Psoas muscle (tissue), 8 donors: Measurements from ENCODE around the gene SETX. TPM values are rescaled to one million over a fixed set of nuclear protein-coding genes. Genes with fewer than 3 reads are reported as not detected.
"Not testable (repeated sequence)": the region's sequence is repeated elsewhere in the genome, so short reads cannot be mapped to it uniquely, and the experiment has no call there.

Experiments used
- ATAC-seq, 4 donors: fragments of 200-7000 bp; cut with Tn5 transposase; one replicate each; pipeline ENCODE4 v1.9.1; 2020; ENCODE audit warnings: moderate library complexity in 3 of 4, mild to moderate bottlenecking in 2 of 4
- DNase-seq, 2 donors: peaks; one replicate each; pipeline ENCODE4 v3.0.0-alpha.2; 2020
- H3K27ac ChIP-seq: fragments of 200-600 bp; one replicate; pipeline ENCODE4 v1.8.0; 2022
- H3K27me3 ChIP-seq, 3 donors: fragments of 200-600 bp in 1 of 3; one replicate each; pipeline versions ENCODE4 v1.6.1 to v1.8.0; 2013 to 2022; ENCODE audit warnings: low read length in 2 of 3, mild to moderate bottlenecking in 2 of 3, moderate library complexity in 1 of 3; ENCODE audit not compliant: insufficient read depth in 3 of 3
- H3K36me3 ChIP-seq, 2 donors: fragments of 200-600 bp in 1 of 2; one replicate each; pipeline versions ENCODE4 v1.6.1 to v1.8.0; 2013 to 2022; ENCODE audit warnings: low read depth in 1 of 2, mild to moderate bottlenecking in 1 of 2, moderate library complexity in 1 of 2; ENCODE audit not compliant: insufficient read depth in 1 of 2
- H3K4me1 ChIP-seq: fragments of 200-600 bp; one replicate; pipeline ENCODE4 v1.8.0; 2022
- H3K4me3 ChIP-seq: fragments of 200-600 bp; one replicate; pipeline ENCODE4 v1.8.0; 2022; ENCODE audit warnings: mild to moderate bottlenecking
- H3K9me3 ChIP-seq: fragments of 200-600 bp; one replicate; pipeline ENCODE4 v1.8.0; 2022
- WGBS, 3 donors: extraction: QIAGEN DNeasy Blood & Tissue Kit; methylation state at CpG; one replicate each; pipeline versions ENCODE4 v1.1.6 to v1.1.7; 2013; 5-methylcytosine and 5-hydroxymethylcytosine counted together
- intact Hi-C, 2 donors: fragments of 100-400 bp; cut with DNase I; formaldehyde crosslinking; loops; one replicate each; pipeline versions ENCODE4 v1.11.0 to v1.14.2; 2022
- polyA plus RNA-seq, 3 donors: library from polyadenylated mRNA; stranded (reverse); fragments of 200-250 nt; gene quantifications; one replicate each; pipeline ENCODE4 v1.2.3, GENCODE V29; 2013
- total RNA-seq, 4 donors: library from RNA; stranded (reverse); fragmentation: NEBNext Ultra II Directional in 2 of 4; extraction: Animal tissue kit (Norgen Biotek cat#: 25700) in 2 of 4; gene quantifications; one replicate each; pipeline versions ENCODE4 v1.2.1 to v1.2.4, GENCODE V29; 2021 to 2023
- TF ChIP-seq, protein P1 (sequence below): fragments of 200-600 bp; IDR thresholded peaks from one replicate; pipeline ENCODE4 v1.8.0; 2022; ENCODE audit warnings: antibody characterized with exemption
- donor health status: healthy with polysubstance abuse.
- donor health status: DM: no; HTN: no; CAD: no; lungs with moderate emphysema.
- donor health status: Bipolar disorder and iron deficiency.
- donor health status: healthy.
- donor health status: DM: yes; HTN: yes; CAD: no.
- donor health status: DM: no; HTN: no; CAD: no.
- donor health status: DM: no; HTN: no; CAD: no.
- donor health status: DM: yes; HTN: yes; CAD: no.

SETX gene
- total and polyA plus RNA-seq, 7 donors: 10.0 to 26.8 (median 20.6) TPM

DNA sequence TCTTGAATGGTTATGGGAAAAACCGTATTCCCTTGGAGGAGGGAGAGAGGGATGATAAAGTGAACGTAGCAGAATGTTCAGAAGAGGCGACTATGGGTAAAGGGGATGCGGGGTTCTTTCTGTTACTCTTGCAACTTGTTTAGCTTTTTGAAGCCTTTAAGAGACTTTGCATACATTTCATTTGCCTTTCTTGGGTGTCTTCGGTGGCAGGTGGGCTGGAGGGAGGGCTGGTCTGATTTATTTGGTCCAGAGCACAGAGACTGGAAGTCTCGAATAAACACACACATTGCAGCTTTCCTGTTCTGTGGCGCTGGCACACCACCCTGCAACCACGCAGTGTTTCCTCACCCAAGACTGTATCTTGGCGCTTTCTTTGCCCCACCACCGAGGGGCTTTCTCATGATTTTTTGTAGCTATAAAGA is 28.7 kb upstream of the SETX start:
- no peak overlapping the region for H3K4me3 ChIP-seq
- no peak overlapping the region for H3K27ac ChIP-seq
- no peak for DNase-seq
- no peaks in the 10 kb centered on the region for H3K4me1 ChIP-seq
- WGBS, 3 donors: 84 to 91% (median 87%) methylated on average over 10 of the region's 10 CpGs
- no peak for ATAC-seq
- no peaks in the 10 kb centered on the region for H3K9me3 ChIP-seq
- peaks cover 10 to 87% of the 10 kb centered on the region in 2 donors for H3K36me3 ChIP-seq
- TF ChIP-seq, protein P1, sequence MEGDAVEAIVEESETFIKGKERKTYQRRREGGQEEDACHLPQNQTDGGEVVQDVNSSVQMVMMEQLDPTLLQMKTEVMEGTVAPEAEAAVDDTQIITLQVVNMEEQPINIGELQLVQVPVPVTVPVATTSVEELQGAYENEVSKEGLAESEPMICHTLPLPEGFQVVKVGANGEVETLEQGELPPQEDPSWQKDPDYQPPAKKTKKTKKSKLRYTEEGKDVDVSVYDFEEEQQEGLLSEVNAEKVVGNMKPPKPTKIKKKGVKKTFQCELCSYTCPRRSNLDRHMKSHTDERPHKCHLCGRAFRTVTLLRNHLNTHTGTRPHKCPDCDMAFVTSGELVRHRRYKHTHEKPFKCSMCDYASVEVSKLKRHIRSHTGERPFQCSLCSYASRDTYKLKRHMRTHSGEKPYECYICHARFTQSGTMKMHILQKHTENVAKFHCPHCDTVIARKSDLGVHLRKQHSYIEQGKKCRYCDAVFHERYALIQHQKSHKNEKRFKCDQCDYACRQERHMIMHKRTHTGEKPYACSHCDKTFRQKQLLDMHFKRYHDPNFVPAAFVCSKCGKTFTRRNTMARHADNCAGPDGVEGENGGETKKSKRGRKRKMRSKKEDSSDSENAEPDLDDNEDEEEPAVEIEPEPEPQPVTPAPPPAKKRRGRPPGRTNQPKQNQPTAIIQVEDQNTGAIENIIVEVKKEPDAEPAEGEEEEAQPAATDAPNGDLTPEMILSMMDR: no peak
- H3K27me3 ChIP-seq: no peaks in the 10 kb centered on the region
- intact Hi-C loops: no loop called here

DNA sequence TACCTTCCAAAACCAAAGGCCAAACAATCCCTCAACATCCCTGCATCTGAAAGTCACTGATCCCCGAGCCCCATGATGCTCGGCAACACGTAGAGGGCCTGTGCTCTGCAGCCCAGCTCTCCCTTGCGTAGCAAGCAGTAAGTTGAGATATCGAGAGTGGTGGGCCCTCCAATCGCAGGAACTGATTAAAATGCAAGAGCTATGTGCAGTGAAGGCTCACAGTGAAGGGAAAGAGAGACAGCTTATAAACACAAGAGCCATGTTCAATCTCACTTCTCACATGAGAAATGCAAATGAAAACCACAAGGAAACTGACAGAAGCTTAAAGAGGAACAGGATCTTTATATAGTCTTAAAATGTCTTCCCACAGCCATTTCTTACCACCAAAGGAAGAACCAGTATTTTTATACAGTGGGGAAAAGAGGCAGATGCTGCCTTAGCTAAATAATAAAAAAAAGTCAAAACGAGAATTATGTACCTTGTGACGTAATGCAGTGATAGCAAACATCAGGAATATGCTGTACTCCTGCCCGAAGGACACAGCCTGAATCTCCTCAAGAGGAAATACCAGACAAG is 27.3 kb upstream of the SETX start:
- TF ChIP-seq, protein P1: no peak
- Histone ChIP-seq H3K9me3 (no peaks in the 10 kb centered on the region), H3K36me3 (peaks cover 4 to 72% of the 10 kb centered on the region in 2 donors), H3K4me1 (no peaks in the 10 kb centered on the region), H3K27ac (no peak overlapping the region), H3K4me3 (no peak overlapping the region), H3K27me3 (no peaks in the 10 kb centered on the region)
- WGBS, 3 donors: 88 to 92% (median 91%) methylated on average over 9 of the region's 9 CpGs
- DNase-seq (no peak), ATAC-seq (no peak)
- intact Hi-C loops: no loop called here

DNA sequence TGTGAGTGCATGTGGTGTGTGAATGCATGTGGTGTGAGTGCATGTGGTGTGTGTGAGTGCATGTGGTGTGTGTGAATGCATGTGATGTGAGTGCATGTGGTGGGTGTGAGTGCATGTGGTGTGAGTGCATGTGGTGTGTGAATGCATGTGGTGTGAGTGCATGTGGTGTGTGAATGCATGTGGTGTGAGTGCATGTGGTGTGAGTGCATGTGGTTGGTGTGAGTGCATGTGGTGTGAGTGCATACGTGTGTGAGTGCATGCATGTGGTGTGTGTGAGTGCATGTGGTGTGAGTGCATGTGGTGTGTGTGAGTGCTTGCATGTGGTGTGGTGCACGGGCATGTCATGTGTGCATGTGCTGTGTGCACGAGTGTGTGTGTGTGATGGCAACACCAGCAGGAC is 23.6 kb upstream of the SETX start:
- H3K36me3 ChIP-seq: peaks cover 5 to 58% of the 10 kb centered on the region in 2 donors
- H3K27ac ChIP-seq, H3K9me3 ChIP-seq, H3K4me3 ChIP-seq, DNase-seq, ATAC-seq, H3K4me1 ChIP-seq, H3K27me3 ChIP-seq, intact Hi-C loops: not testable (repeated sequence)
- 94 to 96% (median 95%) methylated on average over 3 of the region's 3 CpGs for WGBS, 3 donors

DNA sequence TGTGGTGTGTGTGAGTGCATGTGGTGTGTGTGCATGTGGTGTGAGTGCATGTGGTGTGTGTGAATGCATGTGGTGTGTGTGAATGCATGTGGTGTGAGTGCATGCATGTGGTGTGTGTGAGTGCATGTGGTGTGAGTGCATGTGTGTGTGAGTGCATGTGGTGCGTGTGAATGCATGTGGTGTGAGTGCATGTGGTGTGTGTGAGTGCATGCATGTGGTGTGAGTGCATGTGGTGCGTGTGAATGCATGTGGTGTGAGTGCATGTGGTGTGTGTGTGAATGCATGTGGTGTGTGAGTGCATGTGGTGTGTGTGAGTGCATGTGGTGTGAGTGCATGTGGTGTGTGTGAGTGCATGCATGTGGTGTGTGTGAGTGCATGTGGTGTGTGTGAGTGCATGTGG is 23.0 kb upstream of the SETX start:
- H3K36me3 ChIP-seq: peaks cover 3 to 57% of the 10 kb centered on the region in 2 donors
- DNase-seq, H3K4me3 ChIP-seq, intact Hi-C loops, H3K4me1 ChIP-seq, H3K27me3 ChIP-seq, H3K27ac ChIP-seq, H3K9me3 ChIP-seq, ATAC-seq: not testable (repeated sequence)
- WGBS, 3 donors: 97 to 100% (median 100%) methylated on average over 2 of the region's 2 CpGs

DNA sequence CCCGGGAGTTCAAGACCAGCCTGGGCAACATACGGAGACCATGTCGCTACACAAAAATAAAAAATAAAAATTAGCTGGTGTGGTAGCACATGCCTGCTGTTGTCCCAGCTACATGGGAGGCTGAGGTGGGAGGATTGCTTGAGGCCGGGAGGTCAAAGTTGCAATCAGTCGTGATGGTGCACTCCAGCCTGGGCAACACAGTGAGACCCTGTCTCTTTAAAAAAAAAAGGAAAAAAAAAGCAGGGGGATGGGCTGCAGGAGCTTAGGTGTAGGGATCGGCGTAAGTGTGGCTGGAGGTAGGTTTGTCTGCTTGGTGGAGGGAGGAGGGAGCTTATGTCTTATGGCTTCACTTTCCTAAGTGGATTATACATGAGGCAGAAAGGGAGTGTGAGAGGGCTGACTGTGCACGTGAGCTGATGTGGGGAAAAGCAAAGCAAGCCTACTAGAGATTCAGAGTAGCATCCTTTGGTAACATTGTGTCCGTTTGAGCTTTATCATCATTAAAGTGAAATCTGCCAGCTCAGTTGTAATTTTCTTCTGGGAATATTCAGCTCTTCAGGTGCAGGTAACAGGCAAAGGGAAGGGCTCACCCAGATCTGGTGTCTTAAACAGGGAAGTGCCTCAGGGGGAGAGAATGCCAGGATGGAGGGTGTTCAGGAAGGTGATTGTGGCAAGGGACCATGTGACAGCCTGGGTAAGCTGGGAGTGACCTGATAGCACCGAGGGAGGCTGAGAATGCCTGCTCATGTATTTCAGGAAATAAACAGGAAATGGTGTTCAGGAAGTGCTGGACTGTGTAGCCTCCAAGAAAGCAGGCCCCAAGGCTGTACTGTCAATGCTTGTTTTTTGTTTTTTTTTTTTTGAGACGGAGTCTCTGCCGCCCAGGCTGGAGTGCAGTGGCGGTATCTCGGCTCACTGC is 17.6 kb upstream of the SETX start:
- H3K9me3 ChIP-seq: no peaks in the 10 kb centered on the region
- TF ChIP-seq, protein P1: no peak
- H3K4me3 ChIP-seq: no peak overlapping the region
- H3K36me3 ChIP-seq: peaks cover 3 to 22% of the 10 kb centered on the region in 2 donors
- H3K4me1 ChIP-seq: no peaks in the 10 kb centered on the region
- 68 to 71% (median 69%) methylated on average over 14 of the region's 14 CpGs for WGBS, 3 donors
- H3K27me3 ChIP-seq: no peaks in the 10 kb centered on the region
- ATAC-seq: peak; percentile 32 to 75 (median 72)
- DNase-seq: peak; percentile 21 to 61
- H3K27ac ChIP-seq: peak overlapping the region; percentile 55
- intact Hi-C loops: no loop called here
